HG03469 (cell line): ENCODE data around the gene TRANK1.
"Not testable (repeated sequence)": the region's sequence is repeated elsewhere in the genome, so short reads cannot be mapped to it uniquely, and the experiment has no call there.

Source experiments
- ATAC-seq: cut with Tn5 transposase; IDR thresholded peaks from one replicate; pipeline ENCODE4 v1.9.1; 2021; ENCODE audit warnings: mild to moderate bottlenecking, moderate library complexity, moderate number of reproducible peaks; ENCODE audit not compliant: unreplicated experiment

The TRANK1 gene

DNA sequence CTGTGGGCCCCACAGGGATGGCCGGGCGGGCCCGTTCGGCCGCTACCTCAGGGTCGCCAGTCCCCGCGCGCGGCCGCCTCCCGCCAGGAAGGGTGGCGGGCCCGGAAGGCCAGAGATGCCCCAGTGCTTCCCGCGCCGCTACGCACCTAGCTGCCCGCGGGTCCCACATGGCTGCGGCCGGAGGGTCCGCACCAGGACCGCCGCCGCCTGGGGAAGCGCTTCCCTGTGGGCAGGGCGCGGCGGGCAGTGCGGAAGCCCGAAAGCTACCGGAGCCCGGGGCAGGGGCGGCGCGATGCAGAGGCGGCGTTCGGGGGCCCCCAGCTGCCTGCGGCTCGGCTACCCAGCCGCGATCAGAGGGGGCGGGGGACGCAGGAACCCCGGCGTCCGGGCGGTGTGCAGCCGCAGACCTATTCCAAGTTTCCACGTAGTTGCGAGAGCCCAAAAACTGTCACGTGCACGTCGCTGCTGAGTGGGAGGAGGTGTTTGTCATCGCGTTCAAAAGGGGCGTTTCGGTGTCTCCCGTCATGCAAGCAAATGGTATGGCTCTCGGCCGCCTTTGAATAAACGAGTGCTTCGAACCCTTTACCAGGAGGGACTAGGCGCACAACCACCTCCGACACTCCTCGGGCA lies at the start of gene TRANK1:
TRANK1 (minus strand) TSS at position 414 of the 630 bp plus-strand sequence; CDS start at position 169, 245 bp downstream.
- peak; percentile 75 for ATAC-seq

DNA sequence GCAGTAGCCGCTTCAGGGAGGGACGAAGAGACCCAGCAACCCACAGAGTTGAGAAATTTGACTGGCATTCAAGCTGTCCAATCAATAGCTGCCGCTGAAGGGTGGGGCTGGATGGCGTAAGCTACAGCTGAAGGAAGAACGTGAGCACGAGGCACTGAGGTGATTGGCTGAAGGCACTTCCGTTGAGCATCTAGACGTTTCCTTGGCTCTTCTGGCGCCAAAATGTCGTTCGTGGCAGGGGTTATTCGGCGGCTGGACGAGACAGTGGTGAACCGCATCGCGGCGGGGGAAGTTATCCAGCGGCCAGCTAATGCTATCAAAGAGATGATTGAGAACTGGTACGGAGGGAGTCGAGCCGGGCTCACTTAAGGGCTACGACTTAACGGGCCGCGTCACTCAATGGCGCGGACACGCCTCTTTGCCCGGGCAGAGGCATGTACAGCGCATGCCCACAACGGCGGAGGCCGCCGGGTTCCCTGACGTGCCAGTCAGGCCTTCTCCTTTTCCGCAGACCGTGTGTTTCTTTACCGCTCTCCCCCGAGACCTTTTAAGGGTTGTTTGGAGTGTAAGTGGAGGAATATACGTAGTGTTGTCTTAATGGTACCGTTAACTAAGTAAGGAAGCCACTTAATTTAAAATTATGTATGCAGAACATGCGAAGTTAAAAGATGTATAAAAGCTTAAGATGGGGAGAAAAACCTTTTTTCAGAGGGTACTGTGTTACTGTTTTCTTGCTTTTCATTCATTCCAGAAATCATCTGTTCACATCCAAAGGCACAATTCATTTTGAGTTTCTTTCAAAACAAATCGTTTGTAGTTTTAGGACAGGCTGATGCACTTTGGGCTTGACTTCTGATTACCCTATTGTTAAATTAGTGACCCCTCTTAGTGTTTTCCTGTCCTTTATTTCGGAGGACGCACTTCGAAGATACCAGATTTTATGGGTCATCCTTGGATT lies 48.8 kb upstream of the TRANK1 start, which contains the start of gene MLH1:
MLH1 (plus strand) TSS at position 193 of the 958 bp plus-strand sequence; CDS start at position 223, 30 bp downstream.
- ATAC-seq = peak; percentile 90

DNA sequence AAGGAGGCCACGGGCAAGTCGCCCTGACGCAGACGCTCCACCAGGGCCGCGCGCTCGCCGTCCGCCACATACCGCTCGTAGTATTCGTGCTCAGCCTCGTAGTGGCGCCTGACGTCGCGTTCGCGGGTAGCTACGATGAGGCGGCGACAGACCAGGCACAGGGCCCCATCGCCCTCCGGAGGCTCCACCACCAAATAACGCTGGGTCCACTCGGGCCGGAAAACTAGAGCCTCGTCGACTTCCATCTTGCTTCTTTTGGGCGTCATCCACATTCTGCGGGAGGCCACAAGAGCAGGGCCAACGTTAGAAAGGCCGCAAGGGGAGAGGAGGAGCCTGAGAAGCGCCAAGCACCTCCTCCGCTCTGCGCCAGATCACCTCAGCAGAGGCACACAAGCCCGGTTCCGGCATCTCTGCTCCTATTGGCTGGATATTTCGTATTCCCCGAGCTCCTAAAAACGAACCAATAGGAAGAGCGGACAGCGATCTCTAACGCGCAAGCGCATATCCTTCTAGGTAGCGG lies 48.0 kb upstream of the TRANK1 start, which contains the start of gene EPM2AIP1:
EPM2AIP1 (minus strand) TSS at position 326 of the 520 bp plus-strand sequence; CDS start at position 272, 54 bp downstream.
- ATAC-seq = peak; percentile 82

DNA sequence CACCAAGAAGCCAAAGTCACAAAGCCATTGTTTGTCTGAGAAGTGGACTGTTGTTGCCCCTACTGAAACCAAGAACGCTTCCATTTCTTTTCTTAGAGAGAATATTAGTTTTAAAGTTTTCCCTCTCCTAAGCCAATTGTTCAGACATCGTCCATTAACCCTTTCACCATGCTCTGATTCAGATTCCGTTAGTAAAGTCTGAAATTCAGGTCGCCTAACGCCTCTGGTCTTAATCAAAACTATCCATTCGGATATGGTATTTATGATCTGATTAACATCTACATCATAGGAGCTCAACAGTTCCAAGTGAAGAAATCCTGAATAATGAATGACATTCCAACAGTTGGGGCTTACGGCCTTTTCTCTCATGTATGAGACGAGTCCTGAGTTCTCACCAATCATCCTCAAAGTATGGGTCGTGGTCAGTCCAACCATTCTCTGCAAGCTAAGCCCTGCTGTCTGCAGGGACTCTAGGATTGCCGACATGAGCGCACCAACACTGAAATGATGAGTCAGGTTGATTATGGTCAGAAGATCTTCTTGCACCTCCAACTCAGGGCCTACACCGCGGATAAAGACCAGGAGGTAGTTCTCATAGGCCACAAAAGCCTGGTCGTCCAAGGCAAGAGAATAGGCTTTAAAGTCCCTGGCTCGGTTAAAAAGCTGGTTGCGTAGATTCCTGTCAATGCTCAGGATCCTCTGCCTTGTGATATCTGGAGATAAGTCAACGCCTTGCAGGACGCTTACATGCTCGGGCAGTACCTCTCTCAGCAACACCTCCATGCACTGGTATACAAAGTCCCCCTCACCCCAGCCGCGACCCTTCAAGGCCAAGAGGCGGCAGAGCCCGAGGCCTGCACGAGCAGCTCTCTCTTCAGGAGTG lies 47.3 kb upstream of the TRANK1 start:
- no peak for ATAC-seq

DNA sequence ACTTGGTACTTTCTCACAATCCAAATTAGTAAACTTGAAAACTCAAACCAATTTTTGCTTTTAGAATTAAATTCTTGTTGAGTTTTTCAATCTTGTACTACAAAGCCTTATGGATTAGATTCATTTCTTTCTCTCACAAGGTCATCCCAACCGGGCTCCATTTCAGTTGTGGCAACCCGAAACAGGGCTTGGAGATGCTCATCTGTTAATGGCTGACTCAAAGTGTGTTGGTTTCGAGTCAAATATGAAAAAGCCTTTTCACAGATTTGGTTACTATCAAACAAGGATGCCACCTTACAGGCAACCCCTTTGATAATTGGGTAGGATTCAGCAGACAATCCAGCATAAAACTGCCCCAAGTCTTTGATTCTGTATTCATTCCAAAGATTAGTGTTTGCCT lies 46.3 kb upstream of the TRANK1 start:
- no peak for ATAC-seq

DNA sequence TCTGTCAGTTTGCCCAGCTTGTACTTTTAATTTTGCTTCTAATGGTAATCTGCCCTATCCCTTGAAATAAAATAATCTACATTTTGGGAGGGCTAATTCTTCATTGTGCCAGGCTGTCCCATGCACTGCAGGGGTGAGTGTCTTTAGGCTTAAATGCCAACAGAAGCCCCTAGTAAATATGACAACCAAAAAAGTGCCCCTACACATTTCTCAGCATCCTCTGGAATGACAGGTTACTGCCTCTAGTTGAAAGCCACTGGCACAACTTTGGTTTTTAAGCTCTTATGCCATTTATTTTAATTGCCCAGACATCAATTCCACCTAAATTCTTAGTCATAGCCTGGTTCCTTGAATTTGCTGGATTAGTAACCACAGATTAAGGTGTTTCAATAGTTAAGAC lies 44.7 kb upstream of the TRANK1 start:
- no peak for ATAC-seq

DNA sequence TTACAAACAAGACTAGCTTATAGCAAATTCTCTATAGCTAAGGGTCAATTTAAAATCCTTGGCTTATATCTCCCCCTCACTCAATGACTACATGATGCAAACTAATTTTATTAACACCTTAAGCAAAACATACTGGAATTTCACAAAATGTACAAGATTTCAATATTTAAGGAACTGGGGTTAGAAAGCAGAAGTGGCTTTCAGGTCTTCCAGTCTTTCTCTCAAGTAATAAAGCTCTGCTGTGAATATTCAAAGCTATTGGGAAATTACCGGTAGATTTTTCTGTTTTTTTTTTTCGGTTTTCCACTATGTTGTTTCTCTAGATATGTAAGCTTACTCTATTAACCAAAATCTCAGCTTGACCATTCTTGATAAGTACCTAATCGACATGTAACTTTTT lies 44.2 kb upstream of the TRANK1 start:
- no peak for ATAC-seq

DNA sequence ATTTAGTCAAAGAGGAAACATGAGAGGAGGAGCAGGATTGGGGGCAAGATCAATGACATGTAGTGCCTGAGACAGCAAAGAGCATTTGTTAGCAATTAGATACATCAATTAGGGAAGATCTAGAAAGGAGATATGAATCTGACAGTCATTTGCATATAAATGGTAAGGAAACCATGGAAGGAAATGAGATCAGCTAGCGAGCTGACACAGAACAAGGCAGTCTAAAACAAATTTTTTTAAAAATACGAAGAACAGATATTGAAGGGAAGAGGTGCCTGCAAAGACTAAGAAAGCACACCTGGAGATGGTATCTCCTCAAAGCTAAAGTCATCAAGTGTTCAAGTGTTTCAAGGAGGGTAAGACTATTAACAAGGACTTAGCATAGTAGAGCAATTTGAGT lies 43.5 kb upstream of the TRANK1 start:
- no peak for ATAC-seq

DNA sequence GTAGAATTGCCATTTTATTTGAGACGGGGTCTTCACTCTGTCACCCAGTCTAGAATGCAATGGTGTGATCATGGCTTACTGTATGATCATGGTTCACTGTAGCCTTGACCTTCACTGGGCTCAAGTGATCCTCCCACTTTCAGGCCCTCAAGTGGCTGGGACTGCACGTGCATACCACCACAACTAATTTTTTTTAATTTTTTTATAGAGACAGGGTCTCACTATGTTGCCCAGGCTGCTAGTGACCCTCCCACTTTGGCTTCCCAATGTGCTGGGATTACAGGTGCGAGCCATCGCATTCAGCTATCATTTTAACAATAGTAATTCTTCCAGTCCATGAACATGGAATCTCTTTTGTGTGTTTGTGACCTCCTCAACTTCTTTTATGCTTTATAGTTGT lies 36.2 kb upstream of the TRANK1 start:
- ATAC-seq = no peak

DNA sequence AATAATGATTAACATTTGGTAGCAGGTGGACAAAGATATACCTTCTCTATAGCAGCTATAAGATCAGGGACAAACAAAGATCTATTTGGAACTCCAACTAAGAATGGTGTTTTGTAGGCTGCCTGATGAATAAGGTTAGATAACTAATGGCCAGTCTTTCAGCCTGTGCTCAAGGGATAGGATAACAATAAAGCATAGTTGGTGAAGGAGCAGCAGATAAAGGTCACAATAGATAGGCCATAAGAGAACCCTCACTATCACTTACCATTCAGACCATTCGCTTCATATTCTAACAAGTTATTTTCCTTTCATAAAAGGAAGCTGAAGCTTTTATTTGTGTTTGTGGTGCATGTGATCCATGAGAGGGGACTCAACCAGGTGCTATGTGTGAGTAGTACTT lies 28.3 kb upstream of the TRANK1 start:
- ATAC-seq = no peak

DNA sequence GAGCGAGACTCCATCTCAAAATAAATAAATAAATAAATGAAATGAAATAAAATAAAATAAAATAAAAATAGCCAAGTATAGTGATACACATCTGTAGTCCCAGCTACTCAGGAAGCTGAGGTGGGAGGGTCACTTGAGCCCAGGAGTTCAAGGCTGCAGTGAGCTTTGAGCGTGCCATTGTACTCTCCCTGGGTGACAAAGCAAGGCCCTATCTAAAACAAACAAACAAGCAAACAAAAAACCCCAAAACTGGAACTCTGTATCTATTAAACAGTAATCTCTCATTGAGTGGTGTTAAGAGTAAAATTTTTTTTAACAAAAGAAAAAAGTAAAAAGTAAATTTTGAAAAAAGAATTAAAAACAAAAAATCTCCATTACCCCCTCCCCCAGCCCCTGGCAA lies 27.3 kb upstream of the TRANK1 start:
- no peak for ATAC-seq

DNA sequence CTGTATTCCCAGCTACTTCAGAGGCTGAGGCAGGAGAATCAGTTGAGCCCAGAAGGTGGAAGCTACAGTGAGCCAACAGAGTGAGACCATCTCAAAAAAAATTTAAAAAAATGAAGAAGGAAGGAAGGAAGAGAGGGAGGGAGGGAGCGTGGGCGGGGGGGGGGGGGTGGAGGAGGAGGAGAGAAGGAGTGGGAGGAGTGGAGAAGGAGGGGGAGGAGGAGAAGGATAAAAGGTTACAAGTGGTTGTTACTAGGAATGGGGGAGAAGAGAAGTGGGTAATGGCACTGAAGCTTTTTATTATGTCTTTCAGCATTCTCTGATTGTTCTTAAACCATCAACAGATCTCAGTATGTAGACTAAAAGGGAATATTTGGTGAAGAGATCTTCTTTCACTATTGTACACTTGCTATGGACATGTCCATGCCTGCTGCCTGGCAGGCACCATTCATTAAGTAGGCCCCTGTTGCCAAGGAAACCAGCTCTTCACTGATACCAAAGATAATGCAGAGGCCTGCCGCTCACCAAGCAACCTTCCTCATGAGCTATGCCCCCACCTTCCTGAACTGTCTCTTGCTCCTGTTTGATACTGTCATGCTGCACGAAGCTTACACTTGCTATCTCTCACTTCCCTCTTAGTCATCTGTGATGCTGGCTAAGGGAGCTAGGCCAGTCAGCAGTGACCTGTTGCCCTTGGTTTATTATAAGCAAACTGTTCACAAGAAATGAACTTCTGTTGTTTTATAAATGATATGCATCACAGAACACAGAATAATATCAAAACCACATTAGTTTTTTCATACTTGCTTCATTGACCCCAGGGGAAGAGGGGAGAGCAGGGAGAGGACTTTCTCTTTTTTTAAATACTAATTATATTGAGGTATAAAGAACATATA lies 24.9 kb upstream of the TRANK1 start:
- ATAC-seq = peak; percentile 99

DNA sequence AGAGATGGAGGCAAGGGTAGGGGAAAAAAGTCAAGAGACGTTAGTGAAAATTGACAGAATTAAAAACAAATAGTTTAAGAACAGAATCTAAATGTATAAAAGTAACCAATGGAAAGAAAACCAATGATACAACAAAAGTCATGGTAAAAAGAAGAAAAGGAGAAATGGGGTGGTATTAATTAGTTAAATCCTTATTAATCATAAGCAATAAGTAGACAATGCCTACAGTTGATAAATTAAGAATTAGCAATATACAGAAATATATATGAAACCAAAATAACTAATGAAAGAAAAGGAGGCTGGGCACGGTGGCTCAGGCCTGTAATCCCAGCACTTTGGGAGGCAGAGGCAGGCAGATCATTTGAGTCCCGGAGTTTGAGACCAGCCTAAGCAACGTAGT lies 24.2 kb upstream of the TRANK1 start:
- no peak for ATAC-seq

DNA sequence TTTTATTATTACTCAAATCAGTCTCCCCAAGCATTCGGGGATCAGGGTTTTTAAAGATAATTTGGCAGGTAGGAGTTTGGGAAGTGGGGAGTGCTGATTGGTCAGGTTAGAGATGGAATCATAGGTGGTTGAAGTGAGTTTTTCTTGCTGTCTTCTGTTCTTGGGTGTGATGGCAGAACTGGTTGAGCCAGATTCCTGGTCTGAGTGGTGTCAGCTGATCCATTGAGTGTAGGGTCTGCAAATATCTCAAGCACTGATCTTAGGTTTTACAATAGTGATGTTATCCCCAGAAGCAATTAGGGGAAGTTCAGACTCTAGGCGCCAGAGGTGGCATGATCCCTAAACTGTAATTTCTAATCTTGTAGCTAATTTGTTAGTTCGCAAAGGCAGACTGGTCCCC lies 20.6 kb upstream of the TRANK1 start:
- no peak for ATAC-seq

DNA sequence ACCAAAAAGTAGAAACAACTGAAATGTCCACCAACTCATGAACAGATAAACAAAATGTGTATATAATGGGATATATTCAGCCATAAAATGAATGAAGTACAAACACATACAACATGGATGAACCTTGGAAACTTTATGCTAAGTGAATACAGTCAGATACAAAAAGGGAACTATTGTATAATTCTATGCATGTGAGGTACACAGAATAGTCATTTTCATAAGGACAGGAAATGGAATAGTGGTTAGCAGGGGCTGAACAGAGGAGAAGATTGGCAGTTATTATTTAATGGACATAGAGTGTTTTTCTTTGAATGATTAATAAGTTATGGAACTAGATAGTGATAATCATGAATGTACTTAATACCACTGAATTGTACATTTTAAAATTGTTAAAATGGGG lies 20.0 kb upstream of the TRANK1 start:
- no peak for ATAC-seq

DNA sequence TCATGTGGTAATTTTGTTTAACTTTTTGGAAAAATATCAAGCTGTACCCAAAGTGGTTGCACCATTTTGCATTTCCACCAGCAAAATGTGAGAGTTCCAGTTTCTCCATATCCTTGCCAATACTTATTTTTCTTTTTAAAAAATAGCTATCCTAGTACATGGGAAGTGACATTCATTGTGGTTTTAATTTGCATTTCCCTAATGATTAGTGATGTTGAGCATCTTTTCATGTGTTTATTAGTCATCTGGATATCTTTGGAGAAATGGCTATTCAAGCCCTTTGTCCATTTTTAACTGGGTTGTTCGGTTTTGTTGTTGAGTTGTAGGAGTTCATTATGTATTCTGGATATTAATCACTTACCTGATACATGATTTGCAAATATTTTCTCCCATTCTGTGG lies 19.5 kb upstream of the TRANK1 start:
- ATAC-seq = no peak

DNA sequence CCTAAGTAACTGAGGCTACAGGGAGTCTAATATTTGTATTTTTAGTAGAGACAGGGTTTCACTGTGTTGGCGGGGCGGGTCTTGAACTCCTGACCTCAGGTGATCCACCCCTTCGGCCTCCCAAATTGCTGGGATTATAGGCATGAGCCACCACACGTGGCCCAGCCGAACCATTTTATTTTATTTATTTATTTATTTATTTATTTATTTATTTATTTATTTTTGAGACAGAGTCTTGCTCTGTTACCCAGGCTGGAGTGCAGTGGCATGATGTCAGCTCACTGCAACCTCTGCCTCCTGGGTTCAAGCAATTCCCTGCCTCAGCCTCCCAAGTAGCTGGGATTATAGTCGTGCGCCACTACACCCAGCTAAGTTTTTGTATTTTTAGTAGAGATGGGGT lies 18.2 kb upstream of the TRANK1 start:
- not testable (repeated sequence) for ATAC-seq

DNA sequence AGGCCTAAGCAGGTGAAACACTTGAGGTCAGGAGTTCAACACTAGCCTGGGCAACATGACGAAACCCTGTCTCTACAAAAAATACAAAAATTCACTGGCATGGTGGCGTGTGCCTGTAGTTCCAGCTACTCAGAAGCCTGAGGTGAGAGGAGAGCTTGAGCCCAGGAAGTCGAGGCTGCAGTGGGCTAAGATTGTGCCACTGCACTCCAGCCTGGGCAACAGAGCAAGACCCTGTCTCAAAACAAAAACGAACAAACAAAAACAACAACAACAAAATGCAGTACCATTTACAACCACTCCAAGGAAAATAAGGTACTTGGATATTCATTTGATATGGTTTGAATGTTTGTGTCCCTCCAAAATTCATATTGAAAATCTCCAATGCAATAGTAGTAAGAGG lies 15.6 kb upstream of the TRANK1 start:
- no peak for ATAC-seq

DNA sequence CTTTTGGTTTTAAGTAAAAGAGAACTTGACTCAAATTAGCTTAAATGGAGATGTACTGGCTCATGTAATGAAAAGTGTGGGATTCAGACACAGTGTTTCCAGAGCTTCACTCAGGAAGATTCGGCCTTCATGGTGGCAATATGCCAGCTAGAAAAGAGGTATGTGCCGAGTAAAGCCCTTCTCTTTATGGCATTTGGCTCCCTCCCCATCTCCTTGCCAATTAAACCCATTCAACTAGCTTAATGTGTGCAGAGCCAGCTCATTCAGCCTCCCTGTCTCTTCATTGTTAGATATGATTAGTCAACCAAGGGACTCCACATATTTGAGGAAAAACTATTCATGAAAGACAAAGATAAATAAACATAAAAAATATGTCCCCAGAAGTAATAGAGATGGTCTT lies 15.0 kb upstream of the TRANK1 start:
- no peak for ATAC-seq
